CD4-positive, alpha-beta T cell treated with Interleukin-4 for 4 hours (primary cell): ENCODE results near the gene GAP43.

Experiments
- DNase-seq: peaks from one replicate; pipeline ENCODE4 v3.0.0-alpha.2; 2020

The GAP43 gene

GRCh38 chr3:115623044-115623868 is at the start of gene GAP43:
TSS of gene GAP43 (plus strand) at chr3:115623510. CDS start at chr3:115623690, 180 bp downstream.
- no peak for DNase-seq

GRCh38 chr3:115576325-115576875 is 46.9 kb upstream of the GAP43 start:
- DNase-seq = no peak

GRCh38 chr3:115577000-115577399 is 46.3 kb upstream of the GAP43 start:
- no peak for DNase-seq

- DNase-seq = no peak
Measured at GRCh38 chr3:115578331-115578730, 45.0 kb upstream of the GAP43 start.

- DNase-seq = no peak
Measured at GRCh38 chr3:115580566-115580965, 42.7 kb upstream of the GAP43 start.

- DNase-seq = no peak
Measured at GRCh38 chr3:115581362-115582135, 41.8 kb upstream of the GAP43 start.

- DNase-seq = no peak
Measured at GRCh38 chr3:115588201-115589115, 34.9 kb upstream of the GAP43 start.

- no peak for DNase-seq
Measured at GRCh38 chr3:115590873-115591272, 32.4 kb upstream of the GAP43 start.

- DNase-seq = no peak
Measured at GRCh38 chr3:115595611-115596275, 27.6 kb upstream of the GAP43 start.

GRCh38 chr3:115598216-115598615 is 25.1 kb upstream of the GAP43 start:
- no peak for DNase-seq

- DNase-seq = no peak
Measured at GRCh38 chr3:115602194-115602593, 21.1 kb upstream of the GAP43 start.

- DNase-seq = no peak
Measured at GRCh38 chr3:115611630-115612029, 11.7 kb upstream of the GAP43 start.

GRCh38 chr3:115615001-115615814 is 8.1 kb upstream of the GAP43 start:
- no peak for DNase-seq

GRCh38 chr3:115616461-115616860 is 6.8 kb upstream of the GAP43 start:
- DNase-seq = no peak

- no peak for DNase-seq
Measured at GRCh38 chr3:115617591-115617990, 5.7 kb upstream of the GAP43 start.

GRCh38 chr3:115624029-115624741 is 875 bp downstream of the GAP43 start:
- DNase-seq = no peak

GRCh38 chr3:115624901-115625300 is 1.6 kb downstream of the GAP43 start:
- DNase-seq = no peak

- no peak for DNase-seq
Measured at GRCh38 chr3:115626006-115626409, 2.7 kb downstream of the GAP43 start.

- no peak for DNase-seq
Measured at GRCh38 chr3:115626721-115627120, 3.4 kb downstream of the GAP43 start.
